ENCODE measurements around the gene CTTNBP2.

The CTTNBP2 gene

DNA sequence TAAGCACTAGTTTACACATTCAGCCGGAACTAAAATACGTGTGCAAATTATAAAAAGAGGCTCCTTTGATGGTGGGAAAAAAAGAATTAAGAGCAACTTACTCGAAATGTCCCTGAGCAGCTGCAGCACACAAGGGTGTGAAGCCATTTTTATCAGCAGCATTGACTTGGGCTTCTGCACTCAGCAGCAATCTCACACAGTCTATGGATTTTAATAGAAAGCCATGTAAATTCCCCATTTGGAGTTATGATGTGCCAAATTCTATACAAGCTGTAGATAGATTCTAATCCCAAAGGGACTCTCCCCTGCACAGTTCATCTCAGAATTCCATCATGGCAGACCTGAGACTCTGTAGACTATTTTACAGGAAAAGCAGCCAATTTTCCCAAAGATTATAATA lies 90.5 kb downstream of the CTTNBP2 start:
- DNase-seq (ENCODE audit: low spot score) = no peak

DNA sequence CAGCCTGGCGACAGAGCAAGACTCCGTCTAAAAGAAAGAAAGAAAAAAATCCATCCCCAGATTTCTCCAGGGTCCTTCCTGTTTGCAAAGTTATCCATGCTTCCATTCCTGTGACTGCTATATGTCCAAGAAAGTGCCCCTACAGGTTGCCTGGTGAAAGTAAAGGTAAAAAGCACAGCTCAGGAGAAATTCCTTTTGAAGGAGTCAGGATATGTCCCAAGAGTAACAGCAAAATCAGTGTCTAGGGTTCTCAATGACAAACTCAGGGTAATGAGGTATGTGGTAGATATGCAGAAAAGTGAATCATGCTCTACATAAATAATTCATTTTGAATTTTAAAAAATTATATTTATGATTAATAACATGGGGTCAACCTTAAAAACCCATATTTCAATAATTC lies 91.5 kb downstream of the CTTNBP2 start:
- no peak for DNase-seq (ENCODE audit: low spot score)

DNA sequence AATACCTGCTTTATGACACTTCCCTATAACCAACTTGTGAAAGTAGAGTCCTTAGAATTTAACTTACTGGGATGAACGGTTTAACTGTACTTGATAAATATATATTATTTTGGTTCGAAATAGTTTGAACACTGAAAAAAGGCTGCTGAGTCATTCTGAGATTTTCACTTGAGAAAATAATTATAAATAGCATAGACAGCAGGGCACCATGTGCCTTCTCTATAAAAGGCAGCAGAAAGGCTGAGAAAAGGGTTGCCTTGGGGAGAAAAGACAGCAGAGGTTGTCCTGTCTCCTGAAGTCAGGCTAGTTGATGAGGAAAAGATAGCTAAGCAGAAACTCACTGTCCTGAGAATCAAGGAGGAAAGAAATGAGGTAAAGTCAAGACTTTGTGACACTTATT lies 92.4 kb downstream of the CTTNBP2 start:
- no peak for DNase-seq (ENCODE audit: low spot score)

DNA sequence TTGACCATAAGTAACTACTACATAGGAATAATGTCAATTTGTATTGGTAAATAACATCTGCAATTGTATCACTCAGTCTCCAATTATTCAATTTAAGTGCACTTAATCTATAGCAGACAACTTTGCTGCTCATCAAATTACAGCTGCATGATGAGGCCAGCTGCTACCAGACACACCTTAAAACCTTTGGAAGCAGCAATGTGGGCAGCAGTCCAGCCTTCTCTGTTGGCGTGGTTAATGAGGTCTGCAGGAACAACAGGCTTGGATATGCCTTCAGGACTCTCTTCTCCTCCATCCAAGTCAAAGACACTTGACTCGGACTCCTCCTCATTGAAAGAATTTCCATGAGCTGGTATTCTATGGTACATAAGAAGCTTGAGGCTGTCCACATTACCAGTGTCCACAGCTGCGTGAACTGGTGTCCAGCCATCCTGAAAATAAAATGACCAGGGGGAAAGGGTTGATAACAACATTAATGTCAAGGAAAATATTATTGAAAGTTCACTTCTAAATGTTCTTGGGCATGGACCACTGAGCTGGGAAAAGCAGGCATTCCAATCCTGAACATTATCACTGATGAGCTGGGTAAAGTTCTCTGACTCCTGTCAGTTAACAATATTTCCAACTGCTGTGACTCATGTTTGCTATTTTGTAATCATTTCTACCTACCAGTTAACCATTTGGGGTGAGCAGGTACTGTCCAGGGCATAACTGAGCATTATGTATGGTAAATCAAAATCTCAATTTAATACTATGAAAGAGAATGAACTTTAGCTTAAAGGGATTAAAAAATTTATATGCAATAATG lies 95.7 kb downstream of the CTTNBP2 start:
- no peak for DNase-seq (ENCODE audit: low spot score)

DNA sequence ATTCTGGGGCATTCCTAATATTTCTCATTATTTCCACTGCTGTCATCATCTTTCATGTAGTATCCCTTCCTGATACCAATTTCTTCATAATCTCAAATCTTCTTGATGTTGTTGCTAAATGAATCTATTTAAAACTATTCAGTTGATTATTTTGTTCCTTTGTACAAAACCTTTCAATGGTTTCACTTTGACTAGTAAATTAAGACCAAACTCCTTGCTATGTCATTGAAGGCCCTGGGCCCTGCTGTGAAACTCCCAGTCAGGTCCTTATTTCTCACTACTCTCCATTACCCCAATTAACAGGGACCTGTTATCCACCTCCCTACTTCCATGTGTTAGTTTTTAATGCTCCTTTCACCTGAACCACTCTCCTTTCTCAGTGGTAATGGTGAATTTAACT lies 97.0 kb downstream of the CTTNBP2 start:
- DNase-seq (ENCODE audit: low spot score) = no peak

DNA sequence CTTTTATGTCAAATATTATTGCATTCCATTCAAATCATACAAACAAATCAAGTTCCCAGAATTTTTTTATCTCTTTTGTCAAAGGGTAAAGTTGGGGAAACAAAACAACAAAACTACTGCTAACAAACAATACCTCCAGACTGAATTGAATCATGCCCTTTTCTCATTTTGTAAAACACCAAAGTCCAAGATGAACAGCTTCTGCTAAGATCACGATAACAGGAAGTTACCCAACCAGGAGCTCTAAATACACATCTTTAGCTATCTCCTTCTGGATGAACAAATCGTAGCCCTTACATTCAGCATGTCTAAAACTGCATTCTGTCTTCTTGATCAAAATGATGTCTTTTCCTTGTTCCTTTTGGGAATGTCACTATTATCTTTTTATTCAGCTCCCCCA lies 97.4 kb downstream of the CTTNBP2 start:
- DNase-seq (ENCODE audit: low spot score) = no peak

DNA sequence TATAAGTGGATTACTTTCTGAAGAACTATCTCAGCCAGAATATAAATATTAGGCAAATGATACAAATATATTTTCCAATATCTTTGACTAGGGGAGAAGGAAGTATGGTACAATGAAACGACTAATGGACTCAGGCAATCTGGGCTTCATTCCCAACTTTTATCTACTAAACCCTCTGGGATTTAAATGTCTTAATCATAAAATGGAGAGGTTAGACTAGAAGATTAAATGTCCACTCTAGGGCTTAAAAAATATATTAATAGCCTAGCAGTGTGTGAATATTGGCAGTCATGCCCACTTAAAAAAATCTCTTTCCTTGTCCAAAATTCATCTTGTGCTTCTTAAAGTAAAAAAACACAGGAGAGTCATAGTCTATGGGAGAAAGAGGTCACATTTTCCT lies 98.3 kb downstream of the CTTNBP2 start:
- DNase-seq (ENCODE audit: low spot score) = no peak

DNA sequence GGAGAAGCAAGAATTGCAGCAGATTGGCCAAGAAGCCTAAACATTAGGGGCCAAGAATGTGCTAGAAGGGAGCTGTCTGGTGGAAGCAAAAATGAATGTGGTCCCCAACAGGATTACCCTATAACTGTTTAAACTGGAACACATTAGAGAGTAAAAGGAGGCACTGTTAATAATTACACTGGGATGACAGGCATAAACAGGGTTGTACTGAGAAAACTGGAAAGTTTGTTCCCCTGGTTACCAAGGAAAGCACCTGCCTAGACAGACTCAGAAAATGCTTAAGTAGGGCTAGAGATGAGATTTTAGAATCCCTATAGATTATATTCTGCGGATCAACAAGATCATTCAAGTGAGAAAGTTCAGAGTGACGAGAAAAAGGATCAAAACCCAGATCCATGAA lies 100.8 kb downstream of the CTTNBP2 start:
- no peak for DNase-seq (ENCODE audit: low spot score)

DNA sequence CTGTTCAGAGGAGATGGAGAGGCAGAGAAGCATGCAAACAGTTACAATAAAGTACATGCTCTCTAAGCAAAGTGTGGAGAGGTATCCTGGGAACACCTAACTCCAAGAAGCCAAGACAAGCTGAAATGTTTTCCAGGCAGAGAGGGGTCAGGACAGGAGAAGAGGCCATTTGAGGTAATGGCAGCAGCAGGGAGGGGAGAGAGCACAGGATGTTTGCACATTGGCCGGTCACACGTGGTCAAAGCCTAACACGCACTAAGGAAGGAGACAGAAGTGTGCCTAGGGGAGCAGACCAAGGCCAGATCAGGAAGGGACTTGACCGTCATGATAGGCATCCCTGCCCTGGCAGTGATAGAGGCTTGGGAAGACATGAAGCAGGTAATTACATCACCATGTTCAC lies 101.5 kb downstream of the CTTNBP2 start:
- no peak for DNase-seq (ENCODE audit: low spot score)

DNA sequence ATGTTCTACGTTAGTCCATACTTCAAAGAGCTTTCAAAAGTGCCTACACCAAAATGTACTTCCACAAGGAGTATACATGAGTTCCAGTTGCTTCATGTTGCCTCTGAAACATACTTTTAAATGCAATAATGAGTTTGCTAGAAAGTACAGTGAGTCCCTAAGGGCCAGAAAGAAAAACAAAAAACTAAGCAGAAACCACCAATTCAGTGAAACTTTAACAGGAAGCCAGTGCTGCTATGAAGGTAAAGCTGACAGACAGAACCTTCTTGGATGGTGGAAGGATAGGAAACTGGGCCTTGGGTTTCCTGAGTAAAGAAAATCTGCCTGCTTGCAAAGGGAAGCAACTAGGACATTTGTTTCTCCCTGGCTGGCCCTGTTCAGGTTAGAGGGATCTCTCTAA lies 104.2 kb downstream of the CTTNBP2 start:
- DNase-seq (ENCODE audit: low spot score) = no peak

DNA sequence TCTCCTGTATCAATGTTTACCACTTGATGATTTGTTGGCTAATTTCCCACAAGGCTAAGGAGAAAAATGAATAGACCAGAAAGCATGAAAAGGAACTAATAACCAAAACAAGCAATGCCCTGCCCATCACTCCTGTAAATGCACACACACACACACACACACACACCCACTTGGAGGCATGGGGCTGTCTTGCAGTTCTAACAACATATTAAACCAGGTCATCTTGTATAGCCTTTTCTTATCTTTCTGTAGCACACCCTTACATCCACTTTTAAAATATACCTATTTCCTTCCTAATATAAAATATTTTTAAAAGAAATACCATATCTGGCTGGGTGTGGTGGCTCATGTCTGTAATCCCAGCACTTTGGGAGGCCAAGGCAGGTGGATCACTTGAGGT lies 105.3 kb downstream of the CTTNBP2 start:
- DNase-seq (ENCODE audit: low spot score) = no peak

DNA sequence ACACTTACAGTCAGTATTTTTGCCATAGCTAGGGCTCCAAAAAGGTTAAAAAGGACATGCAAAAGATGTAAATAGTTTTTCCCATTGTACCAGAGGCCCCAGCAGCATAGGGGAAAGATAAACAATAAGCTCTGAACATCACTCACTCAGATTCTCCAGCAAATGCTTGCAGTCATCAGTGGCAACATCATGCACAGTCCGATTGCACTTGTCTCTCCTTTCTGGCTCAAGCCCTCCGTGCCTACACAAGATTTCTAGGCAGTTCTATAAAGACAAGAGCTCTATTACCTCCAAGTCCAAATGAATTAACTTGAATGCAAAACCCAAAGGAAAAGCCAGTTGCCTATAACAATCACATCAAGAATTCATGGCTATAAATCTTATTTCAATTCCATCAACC lies 106.3 kb downstream of the CTTNBP2 start:
- no peak for DNase-seq (ENCODE audit: low spot score)

DNA sequence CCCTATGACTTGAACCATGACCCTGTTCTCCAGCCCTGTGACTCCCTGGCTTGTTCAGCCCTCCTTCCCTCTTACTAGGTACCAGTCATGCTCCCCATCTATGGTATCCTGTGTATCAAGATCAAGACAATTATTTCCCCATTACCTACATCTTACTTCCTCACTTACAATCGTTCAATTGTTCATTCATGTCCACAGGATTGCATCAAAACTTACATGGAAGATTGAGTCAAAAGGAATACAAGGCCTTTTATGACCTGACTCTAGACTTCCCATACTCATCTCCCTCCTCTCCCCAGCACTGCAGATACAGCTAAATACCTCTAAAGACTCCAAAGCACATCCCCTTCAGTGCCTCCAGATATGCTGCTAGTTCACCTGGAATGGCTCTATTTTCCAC lies 109.2 kb downstream of the CTTNBP2 start:
- no peak for DNase-seq (ENCODE audit: low spot score)

DNA sequence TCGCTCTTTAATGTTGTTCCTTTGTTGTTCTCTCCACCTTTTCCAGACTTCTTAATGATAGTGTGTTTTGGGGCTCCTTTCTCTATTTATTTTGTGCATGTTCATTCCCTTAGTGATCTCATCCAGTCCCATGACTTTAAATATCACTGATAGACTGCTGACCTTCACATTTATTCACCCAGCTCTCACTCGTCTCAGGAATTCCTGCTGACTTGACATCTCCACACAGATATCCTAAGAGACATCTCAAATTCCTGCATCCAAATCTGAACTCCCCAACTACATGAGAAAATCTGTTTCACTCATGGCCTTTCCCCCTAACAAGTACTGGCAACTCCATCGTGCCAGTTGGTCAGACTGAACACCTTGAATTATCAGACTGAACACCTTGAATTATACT lies 111.2 kb downstream of the CTTNBP2 start:
- no peak for DNase-seq (ENCODE audit: low spot score)

DNA sequence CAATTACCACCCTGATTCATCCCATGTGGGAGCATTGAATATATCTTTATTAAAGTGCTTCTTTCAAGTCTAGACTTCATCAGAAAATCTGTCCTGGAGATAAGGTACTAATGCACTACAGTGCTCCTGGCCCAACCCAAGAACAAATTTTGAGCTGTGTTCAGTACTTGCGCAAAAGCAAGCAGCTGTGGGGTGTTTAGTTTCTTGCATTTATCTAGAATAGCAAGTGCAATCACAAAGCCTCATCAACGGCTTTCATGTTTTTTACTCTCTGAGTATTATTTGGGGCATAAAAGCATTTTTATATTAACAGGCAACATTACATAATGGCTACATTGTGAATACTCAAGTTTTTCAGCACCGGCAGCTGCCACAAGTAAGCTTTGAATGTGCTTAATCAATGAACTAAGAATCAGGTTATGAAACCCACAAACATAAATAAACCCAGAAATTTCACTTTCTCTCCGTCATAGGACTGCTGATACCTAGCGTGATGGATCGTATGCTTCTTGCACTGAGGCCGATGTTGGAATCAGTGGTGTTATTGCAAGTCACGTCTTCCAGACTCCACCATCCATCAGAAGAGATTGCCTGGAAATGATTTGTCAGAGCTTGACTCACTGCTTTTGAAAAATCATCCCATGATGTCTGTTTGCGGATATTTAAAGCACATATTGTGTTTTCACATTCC lies 113.1 kb downstream of the CTTNBP2 start:
- DNase-seq (ENCODE audit: low spot score) = no peak

DNA sequence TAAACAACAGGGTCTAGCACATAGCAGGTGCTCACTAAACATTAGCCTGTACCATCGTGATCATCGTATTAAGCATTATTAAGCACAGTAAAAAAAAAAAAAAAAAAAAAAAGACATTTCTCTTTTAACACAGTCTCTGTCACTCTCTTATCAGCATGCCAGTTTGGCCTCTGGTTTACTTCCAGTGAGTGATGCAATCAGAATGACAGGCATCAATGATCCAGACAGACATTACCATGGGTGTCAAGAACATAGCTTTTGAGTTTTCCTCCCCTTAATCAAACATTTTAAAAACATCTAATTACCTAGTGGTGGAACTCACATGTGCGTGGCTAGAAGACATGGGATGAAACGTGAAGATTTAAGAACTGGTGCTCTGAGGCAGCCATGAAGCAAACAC lies 115.8 kb downstream of the CTTNBP2 start:
- no peak for DNase-seq (ENCODE audit: low spot score)

DNA sequence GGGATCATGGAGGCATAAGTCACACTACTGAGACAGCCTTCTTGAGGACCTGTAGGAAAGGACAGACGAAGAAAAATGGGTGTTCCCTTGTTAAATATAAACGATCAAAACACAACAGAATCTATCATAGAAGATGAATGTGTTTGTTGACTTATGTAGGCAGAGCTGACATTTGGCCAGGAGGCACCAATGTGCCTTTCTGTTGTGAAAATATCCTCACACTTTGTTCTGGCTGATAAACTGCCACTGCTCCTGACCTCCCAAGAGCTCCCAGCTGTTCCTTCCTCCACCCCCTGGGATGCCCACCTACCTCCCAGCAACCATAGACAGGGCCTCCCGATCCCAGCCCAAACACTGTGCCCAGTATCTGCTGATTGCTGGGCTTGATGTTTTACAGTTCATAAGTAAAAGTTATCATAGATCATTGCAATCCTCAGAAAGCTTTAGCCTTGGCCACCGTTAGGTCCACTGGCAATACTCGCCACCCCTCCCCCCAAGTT lies 116.6 kb downstream of the CTTNBP2 start:
- DNase-seq (ENCODE audit: low spot score) = no peak

DNA sequence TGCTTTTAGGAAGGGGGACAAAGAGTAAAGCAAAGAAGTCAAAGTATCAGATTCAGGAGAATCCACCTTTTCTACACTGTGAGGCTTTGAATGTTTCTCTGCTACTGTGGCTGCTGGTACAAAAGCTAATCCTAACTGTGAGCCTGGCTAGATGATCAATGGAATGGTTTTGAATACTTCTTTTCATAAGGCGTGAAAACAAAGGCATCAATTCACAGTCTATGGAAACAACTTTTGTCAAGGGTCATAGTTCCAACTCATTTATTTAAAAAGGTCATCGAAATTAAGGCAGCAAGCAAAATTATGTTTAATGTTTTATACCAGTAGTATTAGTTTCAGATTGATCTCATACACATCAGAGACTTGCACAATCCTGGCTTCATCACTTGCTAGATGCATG lies 118.1 kb downstream of the CTTNBP2 start:
- DNase-seq (ENCODE audit: low spot score) = no peak

DNA sequence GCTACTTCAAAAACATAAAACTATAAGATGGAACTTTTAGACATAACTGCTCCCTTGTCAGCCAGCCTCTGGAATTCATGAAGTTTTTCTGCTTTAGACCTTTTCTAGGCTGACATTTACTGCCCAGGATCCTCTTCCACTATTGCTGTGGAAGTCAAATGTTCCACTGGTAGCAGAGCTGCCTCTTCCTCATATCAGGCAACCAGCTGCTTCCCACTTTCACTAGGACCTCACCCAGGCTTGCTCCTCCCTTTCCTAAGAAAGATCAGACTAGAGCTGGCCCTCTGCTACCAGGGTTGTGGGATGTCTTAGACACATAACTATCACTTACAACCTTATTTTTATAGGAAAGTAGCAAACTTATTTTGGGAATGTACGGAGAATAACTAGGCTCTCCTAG lies 121.5 kb downstream of the CTTNBP2 start:
- no peak for DNase-seq (ENCODE audit: low spot score)

DNA sequence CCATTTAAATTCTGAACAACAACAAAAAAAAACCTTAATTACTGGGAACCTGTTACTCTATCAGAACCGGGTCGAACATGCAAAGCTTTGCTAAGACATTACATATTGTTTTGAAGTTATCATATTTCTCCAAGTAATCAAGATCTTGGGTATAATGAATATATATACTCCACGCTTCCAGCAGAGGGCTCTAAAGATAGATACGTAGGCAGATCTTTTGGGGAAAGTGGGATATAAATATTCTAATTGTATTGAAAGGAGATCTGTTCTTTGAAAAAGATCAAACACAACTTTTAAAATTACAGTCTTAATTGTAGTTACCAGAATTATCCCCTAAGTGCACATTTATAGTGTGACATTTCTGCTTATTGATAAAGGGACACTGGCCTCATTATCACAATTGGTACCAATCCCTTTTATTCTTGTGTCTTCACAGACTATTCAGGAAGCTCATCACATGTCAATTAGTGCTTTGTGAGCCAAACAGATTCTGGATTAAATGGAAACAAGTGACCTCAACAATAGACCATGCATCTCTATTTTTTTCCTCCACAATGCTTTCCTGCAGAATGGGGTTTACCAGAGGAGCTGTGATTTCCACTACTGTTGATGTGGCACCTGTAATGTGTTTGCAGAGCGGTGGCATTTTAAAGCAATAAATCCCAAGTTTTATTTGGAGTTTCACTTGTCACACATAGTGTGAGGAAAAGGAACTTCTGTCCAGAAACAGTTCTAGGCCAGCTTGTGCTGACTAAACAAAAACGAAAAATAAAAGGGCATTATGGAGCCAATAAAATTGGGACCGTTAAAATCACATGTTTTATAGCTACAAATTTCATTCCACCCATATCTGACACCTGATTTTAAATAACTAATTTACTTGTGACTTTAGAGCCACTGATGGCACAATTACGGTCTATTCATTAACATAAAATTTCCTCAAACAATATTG lies 122.4 kb downstream of the CTTNBP2 start:
- DNase-seq (ENCODE audit: low spot score) = no peak

DNA sequence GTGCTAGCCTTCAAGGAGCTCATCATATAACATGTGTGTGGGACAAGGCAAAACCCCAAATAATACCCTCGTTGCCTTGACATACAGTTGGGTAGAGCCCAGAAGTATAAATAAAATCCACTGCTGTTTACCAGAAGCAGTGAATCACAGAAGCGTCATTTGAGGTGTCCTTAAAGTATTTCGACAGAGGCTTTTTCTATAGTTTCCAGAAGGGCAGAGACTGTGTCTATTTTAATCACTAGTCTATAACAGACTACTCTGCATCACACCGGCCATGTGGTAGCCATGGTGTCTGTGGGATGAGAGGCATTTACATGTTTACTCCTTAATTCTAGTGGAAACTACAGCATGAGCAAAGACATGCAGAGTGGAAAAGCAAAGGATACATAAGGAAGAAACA lies 131.3 kb downstream of the CTTNBP2 start:
- no peak for DNase-seq (ENCODE audit: low spot score)

DNA sequence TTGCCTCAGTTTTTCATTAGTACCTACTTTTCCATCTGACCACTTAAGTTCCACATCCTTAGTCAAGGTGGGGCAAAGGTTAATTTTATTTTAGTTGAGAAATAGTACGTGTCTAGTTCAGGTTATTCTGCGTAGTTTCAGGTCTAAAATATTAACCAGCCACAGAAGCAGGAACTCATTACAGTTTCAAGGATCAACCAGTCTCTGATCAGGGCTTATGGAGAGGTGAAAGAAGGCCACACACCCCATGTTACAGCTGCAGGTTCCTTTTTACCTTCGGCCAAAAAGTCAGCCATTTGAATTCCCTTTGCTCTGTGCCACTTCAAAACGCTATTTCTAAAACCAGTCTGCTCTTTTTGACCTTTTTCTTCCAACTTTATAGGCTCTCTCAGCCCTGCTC lies 134.2 kb downstream of the CTTNBP2 start:
- DNase-seq (ENCODE audit: low spot score) = no peak

DNA sequence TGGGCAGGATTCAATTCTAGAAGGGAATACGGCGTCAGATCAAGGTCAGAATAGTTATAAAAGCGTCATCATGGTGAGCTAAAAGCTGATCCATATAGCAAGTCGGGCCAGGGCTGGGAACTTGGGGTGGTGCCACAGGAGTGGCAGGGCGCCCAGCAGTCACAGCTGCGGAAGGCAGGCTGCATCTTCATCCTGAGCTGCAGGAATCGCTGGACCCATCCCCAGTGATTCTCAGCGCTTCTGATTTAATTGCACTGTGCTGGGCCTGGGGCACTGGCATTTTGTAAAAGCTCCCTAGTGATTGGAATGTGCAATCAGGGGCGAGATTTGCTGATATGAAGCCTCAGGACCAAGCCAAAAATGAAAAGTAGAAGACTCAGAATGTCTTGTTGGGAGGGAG lies 135.3 kb downstream of the CTTNBP2 start:
- DNase-seq (ENCODE audit: low spot score) = no peak

Measured in hematopoietic multipotent progenitor cell treated with erythropoietin and hydrocortisone succinate and interleukin-3 and kit ligand, for 15 days (in vitro differentiated cells).